H9 (cell line): Measurements from ENCODE around the gene GOLGA8M. TPM values are rescaled to one million over a fixed set of nuclear protein-coding genes. Genes with fewer than 3 reads are reported as not detected.
"Not testable (repeated sequence)": the region's sequence is repeated elsewhere in the genome, so short reads cannot be mapped to it uniquely, and the experiment has no call there.

Source experiments
- DNase-seq: peaks from one replicate; pipeline ENCODE4 v3.0.0-alpha.2; 2017
- H2AFZ ChIP-seq: one replicate; pipeline ENCODE4 v1.6.1; 2013; ENCODE audit warnings: mild to moderate bottlenecking, low read length, control low read depth, moderate library complexity
- H2AK5ac ChIP-seq: 2 replicates; pipeline ENCODE4 v1.6.1; 2013; ENCODE audit warnings: low read length, control low read depth, mixed read lengths; ENCODE audit not compliant: insufficient read length
- H2BK120ac ChIP-seq: one replicate; pipeline ENCODE4 v1.6.1; 2013; ENCODE audit warnings: low read depth, mild to moderate bottlenecking, low read length, control low read depth, inconsistent platforms; ENCODE audit not compliant: poor library complexity, severe bottlenecking
- H2BK12ac ChIP-seq: 2 replicates; pipeline ENCODE4 v1.6.1; 2013; ENCODE audit warnings: low read length, control low read depth, mixed read lengths, low read depth; ENCODE audit not compliant: insufficient read length
- H2BK15ac ChIP-seq: 2 replicates; pipeline ENCODE4 v1.6.1; 2013; ENCODE audit warnings: low read depth, low read length, control low read depth
- H2BK20ac ChIP-seq: one replicate; pipeline ENCODE4 v1.6.1; 2013; ENCODE audit warnings: low read depth, mild to moderate bottlenecking, low read length, control low read depth, inconsistent platforms; ENCODE audit not compliant: poor library complexity, severe bottlenecking
- H2BK5ac ChIP-seq: 2 replicates; pipeline ENCODE4 v1.6.1; 2013; ENCODE audit warnings: low read length, control low read depth, mixed read lengths; ENCODE audit not compliant: insufficient read length
- H3K14ac ChIP-seq: 2 replicates; pipeline ENCODE4 v1.6.1; 2013; ENCODE audit warnings: low read length, control low read depth; ENCODE audit not compliant: insufficient read depth
- H3K18ac ChIP-seq: 2 replicates; pipeline ENCODE4 v1.6.1; 2013; ENCODE audit warnings: low read depth, mild to moderate bottlenecking, mixed read lengths, low read length, control low read depth; ENCODE audit not compliant: insufficient read length
- H3K23ac ChIP-seq: 2 replicates; pipeline ENCODE4 v1.6.1; 2013; ENCODE audit warnings: low read length, control low read depth, mixed read lengths, low read depth; ENCODE audit not compliant: insufficient read length
- H3K23me2 ChIP-seq: 2 replicates; pipeline ENCODE4 v1.6.1; 2013; ENCODE audit warnings: low read depth, mild to moderate bottlenecking, mixed read lengths, low read length, control low read depth; ENCODE audit not compliant: insufficient read length, poor library complexity, severe bottlenecking
- H3K27ac ChIP-seq: 2 replicates; pipeline ENCODE4 v1.5.1; 2013; ENCODE audit warnings: low read length, control low read depth, mixed read lengths, low read depth; ENCODE audit not compliant: insufficient read length
- H3K27me3 ChIP-seq: 2 replicates; pipeline ENCODE4 v1.6.1; 2013; ENCODE audit warnings: low read length, control low read depth, inconsistent platforms; ENCODE audit not compliant: insufficient read depth
- H3K4ac ChIP-seq: 2 replicates; pipeline ENCODE4 v1.6.1; 2013; ENCODE audit warnings: low read depth, mild to moderate bottlenecking, control low read depth, inconsistent platforms, low read length, moderate library complexity
- H3K4me1 ChIP-seq: 2 replicates; pipeline ENCODE4 v1.6.1; 2013; ENCODE audit warnings: low read length, control low read depth, inconsistent platforms; ENCODE audit not compliant: insufficient read depth
- H3K4me2 ChIP-seq: 2 replicates; pipeline ENCODE4 v1.6.1; 2013; ENCODE audit warnings: low read length, control low read depth, mixed read lengths; ENCODE audit not compliant: insufficient read length, insufficient read depth
- H3K56ac ChIP-seq: 2 replicates; pipeline ENCODE4 v1.6.1; 2013; ENCODE audit warnings: low read depth, mild to moderate bottlenecking, mixed read lengths, low read length, control low read depth; ENCODE audit not compliant: insufficient read length
- H3K79me1 ChIP-seq: 2 replicates; pipeline ENCODE4 v1.6.1; 2013; ENCODE audit warnings: low read depth, mild to moderate bottlenecking, moderate library complexity, low read length, control low read depth, inconsistent platforms; ENCODE audit not compliant: insufficient read depth, poor library complexity, severe bottlenecking
- H3K79me2 ChIP-seq: 2 replicates; pipeline ENCODE4 v1.6.1; 2013; ENCODE audit warnings: low read length, control low read depth, inconsistent platforms; ENCODE audit not compliant: insufficient read depth
- H3K9ac ChIP-seq: 2 replicates; pipeline ENCODE4 v1.6.1; 2013; ENCODE audit warnings: low read length, control low read depth, mixed read lengths; ENCODE audit not compliant: insufficient read length; ENCODE audit errors: extremely low read depth
- H3K9me3 ChIP-seq: one replicate; pipeline ENCODE4 v1.6.1; 2013; ENCODE audit warnings: low read depth, low read length, inconsistent platforms; ENCODE audit not compliant: control insufficient read depth
- H3T11ph ChIP-seq: one replicate; pipeline ENCODE4 v1.6.1; 2013; ENCODE audit warnings: mild to moderate bottlenecking, low read length, control low read depth, inconsistent platforms
- H4K20me1 ChIP-seq: one replicate; pipeline ENCODE4 v1.6.1; 2013; ENCODE audit not compliant: control insufficient read depth, insufficient read length, insufficient read depth
- H4K5ac ChIP-seq: 2 replicates; pipeline ENCODE4 v1.6.1; 2013; ENCODE audit warnings: low read depth, mild to moderate bottlenecking, mixed read lengths, low read length, control low read depth; ENCODE audit not compliant: insufficient read length
- H4K8ac ChIP-seq: replicated peaks from 2 replicates; pipeline ENCODE4 v1.6.1; 2013; ENCODE audit warnings: low read length, control low read depth, mixed read lengths, low read depth; ENCODE audit not compliant: insufficient read length
- H4K91ac ChIP-seq: 2 replicates; pipeline ENCODE4 v1.6.1; 2013; ENCODE audit warnings: low read depth, mild to moderate bottlenecking, moderate library complexity, mixed read lengths, low read length, control low read depth; ENCODE audit not compliant: insufficient read length
- H3K27ac Mint-ChIP-seq, 3 experiments: 2 replicates in 2 of 3; 3 replicates in 1 of 3; pipeline ENCODE4 v1.8.0; 2020 to 2021; ENCODE audit warnings: mixed read lengths in 3 of 3, mild to moderate bottlenecking in 1 of 3, moderate library complexity in 1 of 3
- H3K27me3 Mint-ChIP-seq: 2 replicates; pipeline ENCODE4 v1.8.0; 2021; ENCODE audit warnings: low read depth, mild to moderate bottlenecking, moderate library complexity, mixed read lengths
- H3K36me3 Mint-ChIP-seq, 3 experiments: 2 replicates in 2 of 3; 3 replicates in 1 of 3; pipeline ENCODE4 v1.8.0; 2020 to 2021; ENCODE audit warnings: low read depth in 3 of 3, mixed read lengths in 3 of 3; ENCODE audit not compliant: insufficient read depth in 1 of 3
- H3K4me1 Mint-ChIP-seq, 2 experiments: 2 replicates each; pipeline ENCODE4 v1.8.0; 2020; ENCODE audit warnings: mixed read lengths in 2 of 2
- H3K4me3 Mint-ChIP-seq, 2 experiments: 2 replicates in 1 of 2; 3 replicates in 1 of 2; pipeline ENCODE4 v1.8.0; 2020 to 2021; ENCODE audit warnings: mild to moderate bottlenecking in 2 of 2, mixed read lengths in 2 of 2, moderate library complexity in 1 of 2
- H3K9me3 Mint-ChIP-seq, 2 experiments: 2 replicates in 1 of 2; 3 replicates in 1 of 2; pipeline ENCODE4 v1.8.0; 2020; ENCODE audit warnings: mild to moderate bottlenecking in 2 of 2, mixed read lengths in 2 of 2, moderate library complexity in 1 of 2
- WGBS: extraction: QIAGEN DNeasy Blood & Tissue Kit; methylation state at CpG from one replicate; pipeline ENCODE4 v1.1.7; 2013; ENCODE audit warnings: missing lambda C conversion rate, low lambda C conversion rate, mixed read lengths; ENCODE audit not compliant: insufficient read length; ENCODE audit errors: extremely low coverage; 5-methylcytosine and 5-hydroxymethylcytosine counted together
- total RNA-seq: library from RNA; stranded (reverse); gene quantifications from 2 replicates; pipeline ENCODE4 v1.2.1, GENCODE V29; 2021

Gene GOLGA8M
- total RNA-seq, 1 experiment from 2014 or later: not detected

DNA sequence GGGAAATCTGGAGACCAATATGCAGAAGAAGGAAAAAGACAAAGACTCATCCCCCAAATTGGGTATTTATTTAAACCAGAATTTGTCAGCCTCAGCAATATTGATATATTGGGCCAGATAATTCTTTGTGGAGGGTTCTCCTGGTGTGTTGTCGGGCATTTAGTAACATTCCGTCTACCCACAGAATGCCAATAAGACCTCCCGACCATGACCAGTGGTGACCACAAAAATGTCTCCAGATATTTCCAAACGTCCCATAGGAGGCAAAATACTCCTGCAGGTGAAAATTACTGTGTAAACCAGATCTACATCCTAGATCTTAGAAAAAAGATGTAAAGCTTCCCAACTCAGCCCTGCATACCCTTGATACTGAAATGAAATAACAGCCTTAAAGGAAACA is 2.0 kb upstream of the GOLGA8M start:
- H2BK15ac ChIP-seq, H3K9me3 ChIP-seq, H3K23ac ChIP-seq, H2BK12ac ChIP-seq, H2BK5ac ChIP-seq, H3K18ac ChIP-seq, H4K5ac ChIP-seq, H3K27ac Mint-ChIP-seq, H3K4ac ChIP-seq, H3T11ph ChIP-seq, H3K79me2 ChIP-seq, H2AK5ac ChIP-seq, H3K36me3 Mint-ChIP-seq, H4K91ac ChIP-seq, H3K4me3 Mint-ChIP-seq, H3K9me3 Mint-ChIP-seq, H4K8ac ChIP-seq, H3K27ac ChIP-seq, H2BK120ac ChIP-seq, H3K23me2 ChIP-seq, H3K27me3 ChIP-seq, H2BK20ac ChIP-seq, H3K27me3 Mint-ChIP-seq, H3K4me1 ChIP-seq, H2AFZ ChIP-seq, H3K4me2 ChIP-seq, DNase-seq, H3K56ac ChIP-seq, H3K14ac ChIP-seq, H3K79me1 ChIP-seq, H4K20me1 ChIP-seq, H3K4me1 Mint-ChIP-seq, H3K9ac ChIP-seq: not testable (repeated sequence)
- no CpG with 5 or more reads among the region's 4 CpGs for WGBS
